AG10803 (cell line): ENCODE data around the gene DCTD.
A peak's percentile ranks its signal among the peaks of the same experiment; 100 is the strongest.

ENCODE experiments used
- DNase-seq: peaks from one replicate; pipeline ENCODE4 v3.0.0; 2010; ENCODE audit warnings: low read depth
- H3K4me3 ChIP-seq: 2 replicates; pipeline ENCODE4 v1.5.1; 2011; ENCODE audit warnings: mild to moderate bottlenecking, low read length, control low read depth
- TF ChIP-seq, protein P1 (sequence below): conservative IDR thresholded peaks from 2 replicates; pipeline ENCODE4 v1.5.1; 2011; ENCODE audit warnings: mild to moderate bottlenecking, low read length, control low read depth, inconsistent platforms

DCTD gene

DNA sequence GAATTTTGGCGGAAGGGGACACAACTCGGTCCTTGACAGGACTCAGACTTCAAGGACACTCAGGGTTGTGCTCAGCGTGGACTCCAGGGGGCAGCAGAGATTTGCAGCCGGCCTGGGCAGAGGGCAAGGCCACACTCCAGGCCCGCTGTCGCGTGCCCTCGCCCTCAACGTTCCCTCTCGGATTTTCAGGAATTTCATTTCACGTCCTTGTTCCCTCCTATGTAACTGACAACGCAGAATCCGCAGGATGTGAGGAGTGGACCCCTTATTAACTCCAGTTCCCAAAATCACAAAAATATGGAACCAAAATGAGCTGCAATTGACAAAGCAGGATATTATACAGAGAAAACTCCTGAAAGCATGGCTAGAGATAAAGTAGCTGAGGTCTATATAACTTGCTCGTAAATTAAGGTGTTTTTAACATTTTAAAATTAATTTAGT lies 21.0 kb upstream of the DCTD start:
- DNase-seq, result peak; percentile 62
- TF ChIP-seq, protein P1, sequence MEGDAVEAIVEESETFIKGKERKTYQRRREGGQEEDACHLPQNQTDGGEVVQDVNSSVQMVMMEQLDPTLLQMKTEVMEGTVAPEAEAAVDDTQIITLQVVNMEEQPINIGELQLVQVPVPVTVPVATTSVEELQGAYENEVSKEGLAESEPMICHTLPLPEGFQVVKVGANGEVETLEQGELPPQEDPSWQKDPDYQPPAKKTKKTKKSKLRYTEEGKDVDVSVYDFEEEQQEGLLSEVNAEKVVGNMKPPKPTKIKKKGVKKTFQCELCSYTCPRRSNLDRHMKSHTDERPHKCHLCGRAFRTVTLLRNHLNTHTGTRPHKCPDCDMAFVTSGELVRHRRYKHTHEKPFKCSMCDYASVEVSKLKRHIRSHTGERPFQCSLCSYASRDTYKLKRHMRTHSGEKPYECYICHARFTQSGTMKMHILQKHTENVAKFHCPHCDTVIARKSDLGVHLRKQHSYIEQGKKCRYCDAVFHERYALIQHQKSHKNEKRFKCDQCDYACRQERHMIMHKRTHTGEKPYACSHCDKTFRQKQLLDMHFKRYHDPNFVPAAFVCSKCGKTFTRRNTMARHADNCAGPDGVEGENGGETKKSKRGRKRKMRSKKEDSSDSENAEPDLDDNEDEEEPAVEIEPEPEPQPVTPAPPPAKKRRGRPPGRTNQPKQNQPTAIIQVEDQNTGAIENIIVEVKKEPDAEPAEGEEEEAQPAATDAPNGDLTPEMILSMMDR, result peak; percentile 95
- no peak overlapping the region for H3K4me3 ChIP-seq

DNA sequence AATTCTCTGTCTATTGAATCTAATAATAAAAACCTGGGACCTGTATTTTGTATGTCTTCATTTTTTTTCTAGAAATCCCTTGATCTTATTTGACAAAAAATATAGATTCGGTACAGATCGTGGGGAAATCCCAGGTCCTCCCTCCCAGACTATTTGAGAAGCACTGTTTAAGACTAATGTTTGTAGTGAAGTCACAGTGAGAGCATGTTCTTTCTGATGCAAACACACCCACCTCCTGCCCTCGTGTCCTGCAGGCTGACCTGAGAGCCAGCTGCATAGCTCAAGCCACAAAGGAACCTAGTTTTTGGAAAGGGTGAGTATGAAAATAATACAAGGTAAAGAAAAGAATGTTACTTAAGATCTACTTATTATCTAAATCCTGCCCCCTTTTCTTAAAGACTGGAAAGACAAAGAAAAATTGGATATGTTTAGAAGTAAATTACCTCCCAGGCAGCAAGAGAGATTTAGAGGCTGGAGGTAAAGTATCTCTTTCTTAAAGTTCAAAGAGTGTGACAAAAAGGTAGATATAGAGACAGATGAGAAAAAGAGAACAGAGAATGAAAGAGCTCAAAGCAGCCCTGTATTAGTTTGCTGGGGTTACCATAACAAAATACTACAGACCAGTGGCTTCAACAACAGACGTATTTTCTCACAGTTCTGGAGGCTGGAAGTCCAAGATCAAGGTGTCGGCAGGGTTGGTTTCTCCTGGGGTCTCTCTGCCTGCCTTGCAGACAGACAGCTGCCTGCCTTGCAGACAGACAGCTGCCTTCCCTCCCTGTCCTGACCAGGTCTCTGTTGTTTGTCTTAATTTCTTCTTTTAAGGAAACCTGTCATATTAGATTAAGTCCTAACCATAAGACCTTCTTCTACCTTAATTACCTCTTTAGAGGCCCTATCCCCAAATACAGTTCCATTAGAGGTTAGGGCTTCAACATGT lies 20.4 kb upstream of the DCTD start:
- DNase-seq, result no peak
- no peak overlapping the region for H3K4me3 ChIP-seq
- TF ChIP-seq, protein P1, result no peak

DNA sequence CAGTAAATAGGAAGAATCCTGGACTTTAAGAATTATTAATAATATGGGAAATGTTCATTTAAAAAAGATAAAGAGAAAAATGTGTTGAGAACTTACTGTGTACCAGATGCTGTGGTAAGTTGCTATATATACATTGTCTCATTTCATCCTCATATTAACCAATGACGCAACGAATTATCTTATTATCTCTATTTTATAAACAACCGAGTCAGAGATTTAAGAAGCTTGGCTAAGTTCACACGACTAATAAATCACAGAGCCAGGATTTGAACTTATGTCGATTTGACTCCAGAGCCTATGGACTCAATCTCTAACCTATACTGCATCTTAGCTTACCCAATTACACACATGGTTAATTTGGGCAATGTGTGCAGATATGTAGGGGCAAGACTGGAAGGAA lies 15.5 kb upstream of the DCTD start:
- TF ChIP-seq, protein P1, result no peak
- H3K4me3 ChIP-seq, result no peak overlapping the region
- DNase-seq, result no peak

- TF ChIP-seq, protein P1, result no peak
- DNase-seq, result peak; percentile 75
- no peak overlapping the region for H3K4me3 ChIP-seq
Measured at GRCh38 chr4:182931691-182932345, 14.6 kb upstream of the DCTD start.

GRCh38 chr4:182930889-182931288 lies 13.7 kb upstream of the DCTD start:
- TF ChIP-seq, protein P1, result no peak
- no peak overlapping the region for H3K4me3 ChIP-seq
- no peak for DNase-seq

GRCh38 chr4:182929296-182929695 lies 12.1 kb upstream of the DCTD start:
- H3K4me3 ChIP-seq, result no peak overlapping the region
- DNase-seq, result peak; percentile 95
- TF ChIP-seq, protein P1, result no peak
